Raji (cell line): ENCODE measurements around the gene SPPL2C.

Experiments
- POLR2A ChIP-seq: IDR thresholded peaks from 2 replicates; pipeline ENCODE4 v1.6.1; 2011; ENCODE audit warnings: low read depth, low read length, control low read depth; ENCODE audit not compliant: insufficient read depth

Gene SPPL2C

GRCh38 chr17:45876539-45876938, 31.9 kb downstream of the SPPL2C start:
- TF ChIP-seq POLR2A: no peak

GRCh38 chr17:45877467-45877866, 32.8 kb downstream of the SPPL2C start:
- no peak for TF ChIP-seq POLR2A

- no peak for TF ChIP-seq POLR2A
Measured at GRCh38 chr17:45883063-45883462, 38.4 kb downstream of the SPPL2C start.

- no peak for TF ChIP-seq POLR2A
Measured at GRCh38 chr17:45886852-45887251, 42.2 kb downstream of the SPPL2C start.

GRCh38 chr17:45888392-45888791, 43.7 kb downstream of the SPPL2C start:
- no peak for TF ChIP-seq POLR2A

DNA sequence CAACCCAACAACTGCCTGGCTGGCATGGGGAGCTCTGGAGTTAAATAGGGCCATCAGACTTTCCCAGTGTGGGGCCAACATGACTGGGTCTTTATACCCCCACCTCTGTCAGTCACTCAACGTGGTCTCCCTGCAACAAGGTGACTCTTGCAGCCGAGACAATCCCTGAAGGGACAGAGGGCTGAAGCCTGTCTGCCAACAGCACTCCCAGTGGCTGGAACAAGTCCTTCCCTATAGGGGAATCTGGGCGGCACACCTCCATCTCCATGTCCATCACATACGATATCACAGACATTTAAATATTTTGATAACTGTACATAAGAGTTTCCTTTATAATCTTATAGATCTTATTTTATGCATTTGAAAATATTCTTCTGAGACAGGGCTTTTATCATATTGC, 44.9 kb downstream of the SPPL2C start:
- TF ChIP-seq POLR2A: no peak

- TF ChIP-seq POLR2A: no peak
Measured at GRCh38 chr17:45893725-45894021, 49.0 kb downstream of the SPPL2C start.

GRCh38 chr17:45894022-45894784, 49.5 kb downstream of the SPPL2C start, which contains the start of gene MAPT:
TSS of gene MAPT (plus strand) at chr17:45894554. CDS start at chr17:45962338, 67,784 bp downstream.
- TF ChIP-seq POLR2A: no peak

DNA sequence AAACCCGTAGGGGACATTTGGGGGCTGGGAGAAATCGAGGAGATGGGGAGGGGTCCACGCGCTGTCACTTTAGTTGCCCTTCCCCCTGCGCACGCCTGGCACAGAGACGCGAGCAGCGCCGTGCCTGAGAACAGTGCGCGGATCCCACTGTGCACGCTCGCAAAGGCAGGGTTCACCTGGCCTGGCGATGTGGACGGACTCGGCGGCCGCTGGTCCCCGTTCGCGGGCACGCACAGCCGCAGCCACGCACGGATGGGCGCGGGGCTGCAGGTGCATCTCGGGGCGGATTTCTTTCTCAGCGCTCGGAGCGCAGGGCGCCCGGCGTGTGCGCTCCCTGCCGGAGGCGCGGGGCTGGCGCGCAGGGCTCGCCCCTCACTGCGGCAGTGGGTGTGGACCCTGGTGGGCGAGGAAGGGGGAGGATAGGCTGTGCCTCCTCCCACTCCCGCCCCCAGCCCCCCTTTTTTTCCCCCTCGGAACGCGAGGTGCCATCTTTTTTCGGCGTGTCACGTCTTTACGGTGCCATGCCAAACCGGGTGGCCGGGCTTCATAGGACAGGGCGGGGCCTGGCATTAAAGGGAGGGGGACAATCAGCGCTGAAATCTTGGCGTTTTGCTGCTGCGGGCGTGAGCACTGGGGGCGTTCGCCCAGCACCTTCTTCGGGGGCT, 50.8 kb downstream of the SPPL2C start:
- no peak for TF ChIP-seq POLR2A

GRCh38 chr17:45895969-45896785, 51.5 kb downstream of the SPPL2C start:
- no peak for TF ChIP-seq POLR2A
